ENCODE data around the gene MED1.

Gene MED1

DNA sequence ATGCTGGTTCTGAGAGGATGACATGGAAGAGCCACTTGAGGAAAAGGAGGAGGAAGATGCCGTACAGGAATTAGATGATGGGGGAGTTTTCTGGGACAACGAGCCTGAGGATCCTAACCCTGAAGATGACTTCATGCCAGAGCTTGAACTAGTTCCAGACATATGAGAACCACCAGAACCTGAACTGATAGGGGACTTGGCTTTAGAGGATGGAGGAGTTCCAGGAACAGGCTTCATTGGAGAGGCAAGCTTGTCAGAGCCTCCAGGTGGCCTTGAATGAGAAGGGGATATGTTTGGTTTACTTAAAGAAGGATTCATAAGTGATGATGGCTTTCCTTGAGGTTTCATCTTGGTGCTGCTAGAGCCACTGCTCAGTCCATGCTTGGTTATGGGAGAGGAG is 42.7 kb downstream of the MED1 start:
- no peak overlapping the region for H3K27ac ChIP-seq (ENCODE audit: low read length)
- H3K79me2 ChIP-seq (ENCODE audit: low read length) = no peaks in the 10 kb centered on the region
- TF ChIP-seq, protein P1, sequence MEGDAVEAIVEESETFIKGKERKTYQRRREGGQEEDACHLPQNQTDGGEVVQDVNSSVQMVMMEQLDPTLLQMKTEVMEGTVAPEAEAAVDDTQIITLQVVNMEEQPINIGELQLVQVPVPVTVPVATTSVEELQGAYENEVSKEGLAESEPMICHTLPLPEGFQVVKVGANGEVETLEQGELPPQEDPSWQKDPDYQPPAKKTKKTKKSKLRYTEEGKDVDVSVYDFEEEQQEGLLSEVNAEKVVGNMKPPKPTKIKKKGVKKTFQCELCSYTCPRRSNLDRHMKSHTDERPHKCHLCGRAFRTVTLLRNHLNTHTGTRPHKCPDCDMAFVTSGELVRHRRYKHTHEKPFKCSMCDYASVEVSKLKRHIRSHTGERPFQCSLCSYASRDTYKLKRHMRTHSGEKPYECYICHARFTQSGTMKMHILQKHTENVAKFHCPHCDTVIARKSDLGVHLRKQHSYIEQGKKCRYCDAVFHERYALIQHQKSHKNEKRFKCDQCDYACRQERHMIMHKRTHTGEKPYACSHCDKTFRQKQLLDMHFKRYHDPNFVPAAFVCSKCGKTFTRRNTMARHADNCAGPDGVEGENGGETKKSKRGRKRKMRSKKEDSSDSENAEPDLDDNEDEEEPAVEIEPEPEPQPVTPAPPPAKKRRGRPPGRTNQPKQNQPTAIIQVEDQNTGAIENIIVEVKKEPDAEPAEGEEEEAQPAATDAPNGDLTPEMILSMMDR (IDR thresholded peaks at IDR 0.05; ENCODE audit: low read depth, low read length) = no peak
- no peak for TF ChIP-seq EZH2phosphoT487 (IDR thresholded peaks at IDR 0.05; ENCODE audit: low read depth)
- H2AFZ ChIP-seq (ENCODE audit: low read depth, low read length) = no peak overlapping the region
- H3K9ac ChIP-seq (ENCODE audit: low read length) = no peak overlapping the region
- no peaks in the 10 kb centered on the region for H3K27me3 ChIP-seq (ENCODE audit: low read depth, low read length)
- no peak overlapping the region for H3K4me2 ChIP-seq (ENCODE audit: low read length)
- no peaks in the 10 kb centered on the region for H3K9me3 ChIP-seq (ENCODE audit: insufficient read depth, low read length)
- H3K4me3 ChIP-seq (ENCODE audit: low read length) = no peak overlapping the region
- peaks cover 6% of the 10 kb centered on the region; the same call in 1 of the 2 replicates for H4K20me1 ChIP-seq (ENCODE audit: insufficient read depth, low read length)
- peaks cover 24% of the 10 kb centered on the region for H3K4me1 ChIP-seq (ENCODE audit: low read length)
- H3K36me3 ChIP-seq (replicated peaks; ENCODE audit: low read depth, low read length) = peaks cover 48% of the 10 kb centered on the region

DNA sequence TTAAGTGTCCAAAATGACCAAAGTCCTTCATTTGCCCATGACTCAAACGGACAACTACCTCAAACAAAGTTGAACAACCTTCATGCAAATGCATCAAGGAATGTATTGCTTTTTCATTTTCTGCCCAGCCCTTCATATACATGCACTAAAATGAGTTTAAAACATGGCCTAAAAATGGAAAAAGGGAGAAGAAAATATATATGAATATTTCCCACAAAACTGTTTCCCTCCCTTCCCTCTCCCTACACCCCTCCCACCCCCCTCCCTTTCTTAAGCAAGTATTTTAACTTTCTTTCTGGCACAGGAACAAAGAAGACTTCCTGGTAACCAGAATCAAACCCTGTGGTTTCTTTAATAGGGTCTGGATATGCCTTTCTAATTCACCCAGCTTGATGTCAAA is 44.1 kb downstream of the MED1 start:
- peaks cover 26% of the 10 kb centered on the region for H3K4me1 ChIP-seq (ENCODE audit: low read length)
- H3K9ac ChIP-seq (ENCODE audit: low read length) = no peak overlapping the region
- H3K9me3 ChIP-seq (ENCODE audit: insufficient read depth, low read length) = no peaks in the 10 kb centered on the region
- no peak overlapping the region for H3K27ac ChIP-seq (ENCODE audit: low read length)
- peaks cover 10% of the 10 kb centered on the region; the same call in 1 of the 2 replicates for H4K20me1 ChIP-seq (ENCODE audit: insufficient read depth, low read length)
- no peaks in the 10 kb centered on the region for H3K27me3 ChIP-seq (ENCODE audit: low read depth, low read length)
- H2AFZ ChIP-seq (ENCODE audit: low read depth, low read length) = no peak overlapping the region
- no peak for TF ChIP-seq EZH2phosphoT487 (IDR thresholded peaks at IDR 0.05; ENCODE audit: low read depth)
- no peaks in the 10 kb centered on the region for H3K79me2 ChIP-seq (ENCODE audit: low read length)
- peaks cover 47% of the 10 kb centered on the region for H3K36me3 ChIP-seq (replicated peaks; ENCODE audit: low read depth, low read length)
- no peak overlapping the region for H3K4me2 ChIP-seq (ENCODE audit: low read length)
- H3K4me3 ChIP-seq (ENCODE audit: low read length) = no peak overlapping the region

DNA sequence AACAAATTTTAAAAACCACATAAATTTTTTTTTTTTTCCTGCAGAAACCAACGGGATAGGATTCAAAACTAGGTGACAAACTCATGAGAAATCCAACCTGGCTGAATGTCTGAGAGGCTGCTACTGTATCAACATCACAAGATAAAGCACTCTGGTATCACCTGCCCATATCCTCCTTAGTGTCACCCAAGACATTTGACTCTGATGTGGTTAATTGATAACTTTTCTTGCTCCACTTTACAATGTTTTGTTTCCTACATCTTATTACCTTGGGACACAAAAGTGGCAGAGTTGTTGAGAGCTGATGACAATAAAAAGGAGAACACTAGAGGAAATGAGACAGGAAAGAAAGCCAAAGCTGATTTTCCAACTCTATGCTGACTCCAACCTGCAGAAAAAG is 45.6 kb downstream of the MED1 start:
- H3K79me2 ChIP-seq (ENCODE audit: low read length) = peaks cover 9% of the 10 kb centered on the region
- H3K9ac ChIP-seq (ENCODE audit: low read length) = no peak overlapping the region
- no peaks in the 10 kb centered on the region for H3K27me3 ChIP-seq (ENCODE audit: low read depth, low read length)
- peaks cover 11% of the 10 kb centered on the region; the same call in 1 of the 2 replicates for H4K20me1 ChIP-seq (ENCODE audit: insufficient read depth, low read length)
- no peak overlapping the region for H3K4me3 ChIP-seq (ENCODE audit: low read length)
- TF ChIP-seq, protein P1 (IDR thresholded peaks at IDR 0.05; ENCODE audit: low read depth, low read length) = no peak
- TF ChIP-seq EZH2phosphoT487 (IDR thresholded peaks at IDR 0.05; ENCODE audit: low read depth) = no peak
- peaks cover 30% of the 10 kb centered on the region for H3K4me1 ChIP-seq (ENCODE audit: low read length)
- peaks cover 40% of the 10 kb centered on the region for H3K36me3 ChIP-seq (replicated peaks; ENCODE audit: low read depth, low read length)
- H2AFZ ChIP-seq (ENCODE audit: low read depth, low read length) = no peak overlapping the region
- H3K4me2 ChIP-seq (ENCODE audit: low read length) = peak overlapping the region; percentile 13; the same call in 1 of the 2 replicates
- H3K27ac ChIP-seq (ENCODE audit: low read length) = peak overlapping the region; percentile 80
- H3K9me3 ChIP-seq (ENCODE audit: insufficient read depth, low read length) = no peaks in the 10 kb centered on the region

DNA sequence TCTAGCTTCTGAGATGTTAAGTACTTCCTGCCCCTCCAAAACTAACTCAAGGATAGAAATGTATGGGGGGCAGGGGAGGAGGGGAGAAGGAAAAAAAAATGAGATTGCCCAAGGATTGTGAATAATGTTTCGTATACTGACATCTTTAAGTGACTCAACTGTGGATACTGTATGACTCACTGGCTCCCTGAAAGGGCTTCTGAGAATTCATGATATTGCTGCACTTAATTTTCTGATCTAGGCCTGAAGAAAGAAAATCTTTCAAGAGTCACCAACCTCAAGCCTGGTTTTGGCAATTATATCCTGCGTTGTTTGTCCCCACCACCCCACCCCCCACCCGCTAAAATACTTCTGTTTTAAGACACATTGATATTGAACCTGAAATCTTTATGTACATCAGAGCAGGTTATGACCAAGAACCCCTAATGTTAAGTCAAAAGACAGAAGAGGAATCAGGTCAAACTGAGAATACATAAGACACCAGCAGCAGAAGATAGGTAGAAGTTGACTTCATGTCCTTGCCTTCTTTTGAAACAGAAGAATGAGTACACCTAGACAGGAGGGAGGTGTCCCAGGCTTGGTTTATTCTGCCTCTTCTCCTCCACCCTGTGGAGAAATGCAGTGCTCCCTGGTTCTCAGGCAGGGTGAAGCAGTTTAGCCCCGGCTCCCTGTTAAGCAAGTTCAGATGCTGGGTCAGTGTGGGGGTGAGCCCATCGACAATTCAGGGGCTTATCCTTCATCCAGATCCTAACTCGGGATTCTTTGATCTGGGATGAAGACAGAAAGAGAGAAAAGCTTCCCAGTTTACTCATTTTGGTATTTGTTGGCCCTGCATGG is 46.3 kb downstream of the MED1 start:
- Histone ChIP-seq H3K9me3 (ENCODE audit: insufficient read depth, low read length) (no peaks in the 10 kb centered on the region), H3K9ac (ENCODE audit: low read length) (peak overlapping the region; percentile 8; the same call in 1 of the 2 replicates), H3K36me3 (replicated peaks; ENCODE audit: low read depth, low read length) (peaks cover 33% of the 10 kb centered on the region), H3K27me3 (ENCODE audit: low read depth, low read length) (no peaks in the 10 kb centered on the region), H4K20me1 (ENCODE audit: insufficient read depth, low read length) (peaks cover 15% of the 10 kb centered on the region; the same call in 1 of the 2 replicates), H3K4me1 (ENCODE audit: low read length) (peaks cover 34% of the 10 kb centered on the region), H3K79me2 (ENCODE audit: low read length) (peaks cover 13% of the 10 kb centered on the region), H3K27ac (ENCODE audit: low read length) (peak overlapping the region; percentile 80), H3K4me2 (ENCODE audit: low read length) (peak overlapping the region; percentile 40), H2AFZ (ENCODE audit: low read depth, low read length) (no peak overlapping the region), H3K4me3 (ENCODE audit: low read length) (peak overlapping the region; percentile 9; the same call in 1 of the 2 replicates)
- TF ChIP-seq, protein P1 (IDR thresholded peaks at IDR 0.05; ENCODE audit: low read depth, low read length) = no peak
- TF ChIP-seq EZH2phosphoT487 (IDR thresholded peaks at IDR 0.05; ENCODE audit: low read depth) = no peak
